GM18505 (cell line): ENCODE results near the gene ADGRE3.
A peak's percentile ranks its signal among the peaks of the same experiment; 100 is the strongest.

ENCODE experiments used
- ATAC-seq: cut with Tn5 transposase; IDR thresholded peaks from one replicate; pipeline ENCODE4 v1.9.1; 2021; ENCODE audit not compliant: unreplicated experiment
- POLR2A ChIP-seq: IDR thresholded peaks from 4 replicates; pipeline ENCODE4 v1.6.1; 2011; ENCODE audit warnings: borderline replicate concordance; ENCODE audit not compliant: insufficient read depth, insufficient read length; ENCODE audit errors: extremely low read depth

Gene ADGRE3

DNA sequence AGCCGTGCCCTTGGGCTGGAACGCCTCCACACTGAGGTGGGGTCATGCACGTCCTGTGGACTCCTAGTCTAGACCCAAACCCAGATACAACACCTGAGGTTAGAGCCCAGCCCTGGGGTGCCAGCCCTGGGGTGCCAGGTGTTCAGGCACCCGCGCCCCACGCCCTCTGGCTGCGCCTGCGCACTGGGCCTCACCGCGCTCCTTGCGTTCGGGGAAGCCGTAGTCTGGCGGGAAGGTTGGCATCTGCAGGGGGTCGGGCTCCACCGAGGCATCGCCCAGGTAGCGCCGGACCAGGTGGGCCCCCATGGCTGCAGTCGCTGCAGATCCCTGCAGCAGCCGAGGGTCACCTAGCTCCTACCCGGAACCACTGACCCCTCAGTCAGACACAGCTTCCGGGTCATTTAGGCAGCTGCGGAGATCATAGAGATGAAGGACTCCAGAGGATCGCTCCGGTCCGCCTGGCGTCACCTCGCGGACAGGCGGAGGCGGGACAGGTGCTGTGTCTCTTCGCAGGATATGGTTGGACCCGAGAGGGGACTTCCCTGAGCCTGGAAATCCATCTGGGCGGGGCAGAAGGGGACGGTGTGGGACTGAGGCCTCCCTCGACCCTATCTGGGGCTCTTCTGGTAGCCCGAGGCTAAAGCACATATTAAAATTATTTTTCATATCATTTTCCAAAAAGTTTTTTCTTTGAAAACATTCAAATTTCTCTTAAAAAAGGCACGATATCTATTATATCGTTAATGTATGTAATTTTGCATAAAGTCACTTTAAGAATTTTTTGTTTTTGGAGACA, 102.8 kb downstream of the ADGRE3 start, which contains the start of gene NDUFB7:
Gene NDUFB7, minus strand, starts transcription at position 372 of the 796 bp plus-strand sequence. Its CDS starts 66 bp downstream, at position 306.
- TF ChIP-seq POLR2A, result peak; percentile 89
- ATAC-seq, result peak; percentile 86

GRCh38 chr19:14570864-14571527, 103.6 kb downstream of the ADGRE3 start:
- no peak for ATAC-seq
- no peak for TF ChIP-seq POLR2A
